ENCODE data around the gene GRIK4. TPM values are rescaled to one million over a fixed set of nuclear protein-coding genes. Genes with fewer than 3 reads are reported as not detected.

Gene GRIK4
- total and polyA plus RNA-seq, 2 of the 4 experiments (the other 2 are of a cell fraction) = 0.18 to 0.38 TPM

DNA sequence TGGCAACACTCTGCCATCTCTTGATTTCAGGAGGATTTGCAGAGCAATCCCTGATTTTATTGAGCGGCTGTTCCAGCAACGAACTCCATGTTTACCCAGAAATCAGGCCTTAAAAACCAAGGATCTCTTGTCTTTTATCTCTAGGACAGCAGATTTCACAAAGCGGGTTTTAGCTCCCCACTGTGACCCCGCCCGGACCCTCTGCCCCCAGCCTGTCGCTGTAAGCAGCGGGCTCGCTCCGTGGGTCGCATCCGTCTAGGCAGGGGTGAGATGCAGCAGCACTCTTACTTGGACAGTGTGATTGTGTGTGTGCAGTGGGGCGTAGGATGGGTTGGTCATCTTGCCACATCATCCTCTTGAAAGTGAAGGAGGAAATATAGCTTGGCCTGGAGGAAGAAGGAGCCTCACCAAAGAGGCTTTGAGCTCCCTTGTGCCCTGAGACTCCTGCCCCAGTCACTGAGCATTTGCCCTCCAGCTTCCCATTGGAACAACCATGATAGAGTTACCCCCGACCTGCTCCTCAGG lies 323.2 kb downstream of the GRIK4 start:
- no peak for DNase-seq
- Histone ChIP-seq H3K9ac (ENCODE audit: low read depth, low read length) (no peak overlapping the region), H3K27me3 (ENCODE audit: control insufficient read depth, insufficient read depth, low read length) (peaks cover 2% of the 10 kb centered on the region), H3K4me3 (ENCODE audit: insufficient read depth, low read depth, low read length) (no peak overlapping the region), H3K4ac (ENCODE audit: low read depth, low read length) (no peak overlapping the region), H3K36me3 (ENCODE audit: control insufficient read depth, insufficient read depth, low read length) (no peaks in the 10 kb centered on the region), H2BK120ac (ENCODE audit: low read depth, low read length) (no peak overlapping the region), H2BK15ac (ENCODE audit: low read depth, low read length) (no peak overlapping the region), H4K5ac (ENCODE audit: low read depth, low read length) (no peak overlapping the region), H3K56ac (ENCODE audit: extremely low read depth, insufficient read depth, low read length) (no peak overlapping the region), H3K18ac (ENCODE audit: low read depth, low read length) (no peak overlapping the region), H2BK5ac (ENCODE audit: low read depth, low read length, poor library complexity, severe bottlenecking) (no peak overlapping the region), H4K8ac (ENCODE audit: low read depth in 2 of 2, low read length in 2 of 2) (no peak overlapping the region), H2AK5ac (ENCODE audit: low read depth, low read length) (no peak overlapping the region), H3K9me3 (ENCODE audit: control insufficient read depth, insufficient read depth, low read length) (no peaks in the 10 kb centered on the region), H4K20me1 (ENCODE audit: insufficient read depth, low read length) (no peaks in the 10 kb centered on the region), H3K4me1 (ENCODE audit: control insufficient read depth, insufficient read depth, low read length) (no peaks in the 10 kb centered on the region), H2AK9ac (replicated peaks; ENCODE audit: low read depth, low read length, poor library complexity) (no peak overlapping the region), H3K14ac (replicated peaks; ENCODE audit: low read depth, low read length) (no peak overlapping the region), H2BK20ac (ENCODE audit: low read depth, low read length) (no peak overlapping the region), H2AFZ (replicated peaks; ENCODE audit: low read length, poor library complexity) (no peak overlapping the region), H3K27ac (ENCODE audit: insufficient read depth, low read length) (no peak overlapping the region), H4K91ac (ENCODE audit: insufficient read depth, low read depth, low read length) (no peak overlapping the region), H3K9me1 (ENCODE audit: insufficient read depth, low read length) (no peaks in the 10 kb centered on the region), H3K23ac (ENCODE audit: low read depth, low read length) (no peak overlapping the region), H3K4me2 (ENCODE audit: low read depth, low read length) (no peak overlapping the region), H3K79me1 (ENCODE audit: low read depth in 1 of 2, low read length in 2 of 2) (no peaks in the 10 kb centered on the region)
- dilution Hi-C loops (cut with HindIII; ENCODE audit: low sequenced_read_pairs, unreplicated experiment) = no loop called here
- TF ChIP-seq CEBPB (IDR thresholded peaks at IDR 0.05; ENCODE audit: low read depth, low read length) = no peak
- TF ChIP-seq RAD21 (IDR thresholded peaks at IDR 0.05; ENCODE audit: low read length) = no peak
- no peak for TF ChIP-seq MXI1 (IDR thresholded peaks at IDR 0.05; ENCODE audit: borderline replicate concordance, low read depth, low read length)
- no peak for TF ChIP-seq RCOR1 (IDR thresholded peaks at IDR 0.05; ENCODE audit: insufficient replicate concordance, low read length)
- TF ChIP-seq SMC3 (IDR thresholded peaks at IDR 0.05; ENCODE audit: low read depth, low read length) = no peak
- TF ChIP-seq RFX5 (IDR thresholded peaks at IDR 0.05; ENCODE audit: low read depth, low read length) = no peak
- TF ChIP-seq, protein P1, sequence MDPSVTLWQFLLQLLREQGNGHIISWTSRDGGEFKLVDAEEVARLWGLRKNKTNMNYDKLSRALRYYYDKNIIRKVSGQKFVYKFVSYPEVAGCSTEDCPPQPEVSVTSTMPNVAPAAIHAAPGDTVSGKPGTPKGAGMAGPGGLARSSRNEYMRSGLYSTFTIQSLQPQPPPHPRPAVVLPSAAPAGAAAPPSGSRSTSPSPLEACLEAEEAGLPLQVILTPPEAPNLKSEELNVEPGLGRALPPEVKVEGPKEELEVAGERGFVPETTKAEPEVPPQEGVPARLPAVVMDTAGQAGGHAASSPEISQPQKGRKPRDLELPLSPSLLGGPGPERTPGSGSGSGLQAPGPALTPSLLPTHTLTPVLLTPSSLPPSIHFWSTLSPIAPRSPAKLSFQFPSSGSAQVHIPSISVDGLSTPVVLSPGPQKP (IDR thresholded peaks at IDR 0.05; ENCODE audit: borderline replicate concordance, low read depth, low read length) = no peak
- no peak for TF ChIP-seq FOS (IDR thresholded peaks at IDR 0.05; ENCODE audit: low read depth, low read length)
- no peak for TF ChIP-seq MAFK (IDR thresholded peaks at IDR 0.05; ENCODE audit: low read depth, low read length)
- no peak for TF ChIP-seq POLR2A (IDR thresholded peaks at IDR 0.05; ENCODE audit: low read depth, low read length)
- intact Hi-C loops (cut with micrococcal nuclease) = no loop called here
- WGBS, 2 experiments (ENCODE audit: extremely low coverage in 2 of 2, insufficient read length in 1 of 2) = no CpG with 5 or more reads among the region's 13 CpGs
- CTCF ChIA-PET = no interaction called here
- ATAC-seq (ENCODE audit: low read depth) = no peak
- POLR2A ChIA-PET (ENCODE audit: unreplicated experiment) = no interaction called here
- BruUV-seq (replicated peaks) = no TSS peak
- in situ Hi-C loops (cut with MboI; ENCODE audit: low sequenced_read_pairs) = no loop called here
